ENCODE data around the gene SUCLG1.
"Not testable (repeated sequence)": the region's sequence is repeated elsewhere in the genome, so short reads cannot be mapped to it uniquely, and the experiment has no call there.

SUCLG1 gene

DNA sequence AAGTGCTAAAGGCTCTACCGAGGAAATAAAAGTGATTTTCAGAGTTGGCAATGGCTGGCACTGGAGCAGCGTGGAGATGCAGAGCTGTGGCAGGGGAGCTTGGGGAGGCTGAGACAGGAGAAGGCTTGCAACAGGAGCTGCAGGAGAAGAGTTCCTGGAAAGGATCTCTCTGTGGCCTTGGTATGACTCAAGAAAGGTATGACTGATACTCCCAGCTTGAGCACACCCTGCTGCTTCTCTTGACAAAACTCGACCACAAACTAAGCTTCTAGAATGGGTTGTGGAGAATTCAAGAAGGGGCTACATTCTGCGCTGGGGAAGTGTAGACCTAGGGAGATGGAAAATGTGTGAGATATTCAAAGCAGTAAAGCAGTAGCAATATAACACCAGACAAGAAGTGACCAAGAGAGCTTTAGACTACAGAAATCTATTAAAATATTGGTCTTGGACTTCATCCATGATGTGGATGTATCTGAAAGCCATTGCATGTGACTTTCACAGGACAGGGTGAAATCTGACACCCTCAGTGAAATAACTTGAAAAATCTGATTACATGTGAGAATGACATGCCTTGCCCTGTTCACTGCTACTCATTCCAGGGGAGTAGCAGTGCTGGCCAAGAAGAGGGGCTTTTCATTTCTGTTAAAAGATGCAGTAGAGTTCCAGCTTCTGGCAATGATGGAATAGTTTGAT lies 41.5 kb downstream of the SUCLG1 start:
- no peak overlapping the region for H3K4me3 ChIP-seq (ENCODE audit: low read length)
- TF ChIP-seq ZNF274 (IDR thresholded peaks at IDR 0.05; ENCODE audit: low read depth, low read length), result no peak

GRCh38 chr2:84409531-84409930 lies 49.5 kb downstream of the SUCLG1 start:
- H3K4me3 ChIP-seq (ENCODE audit: low read length), result no peak overlapping the region
- no peak for TF ChIP-seq ZNF274 (IDR thresholded peaks at IDR 0.05; ENCODE audit: low read depth, low read length)

DNA sequence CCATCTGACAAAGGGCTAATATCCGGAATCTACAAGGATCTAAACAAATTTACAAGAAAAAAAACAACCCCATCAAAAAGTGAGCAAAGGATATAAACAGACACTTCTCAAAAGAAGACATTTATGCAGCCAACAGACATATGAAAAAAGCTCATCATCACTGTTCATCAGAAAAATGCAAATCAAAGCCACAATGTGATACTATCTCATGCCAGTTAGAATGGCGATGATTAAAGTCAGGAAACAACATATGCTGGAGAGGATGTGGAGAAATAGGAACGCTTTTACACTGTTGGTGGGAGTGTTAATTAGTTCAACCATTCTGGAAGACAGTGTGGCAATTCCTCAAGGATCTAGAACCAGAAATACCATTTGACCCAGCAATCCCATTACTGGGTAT lies 57.0 kb downstream of the SUCLG1 start:
- H3K4me3 ChIP-seq (ENCODE audit: low read length), result not testable (repeated sequence)

GRCh38 chr2:84399839-84400238 lies 59.2 kb downstream of the SUCLG1 start:
- not testable (repeated sequence) for H3K4me3 ChIP-seq (ENCODE audit: low read length)

DNA sequence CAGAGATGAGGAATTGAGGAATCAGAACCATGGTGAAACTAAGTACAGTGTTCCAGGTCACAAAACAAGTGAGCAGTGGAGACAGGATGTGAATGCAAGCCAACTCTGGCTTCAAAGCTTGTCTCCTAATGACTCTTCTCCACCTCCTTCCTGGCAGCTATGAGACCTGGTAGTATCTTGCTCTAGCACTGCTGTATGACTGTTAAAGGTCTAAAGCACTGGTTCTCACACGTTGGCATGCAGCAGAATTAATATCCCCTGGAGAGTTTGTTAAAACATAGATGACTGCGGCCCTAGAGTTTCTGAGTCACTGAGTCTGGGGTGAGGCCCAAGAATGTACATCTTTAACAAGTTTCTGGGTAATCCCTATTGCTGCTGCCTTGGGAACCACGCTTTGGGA lies 63.3 kb downstream of the SUCLG1 start:
- no peak for TF ChIP-seq ZNF274 (IDR thresholded peaks at IDR 0.05; ENCODE audit: low read depth, low read length)
- no peak overlapping the region for H3K4me3 ChIP-seq (ENCODE audit: low read length)

GRCh38 chr2:84394628-84395027 lies 64.5 kb downstream of the SUCLG1 start:
- H3K4me3 ChIP-seq (ENCODE audit: low read length), result no peak overlapping the region
- no peak for TF ChIP-seq ZNF274 (IDR thresholded peaks at IDR 0.05; ENCODE audit: low read depth, low read length)

GRCh38 chr2:84393829-84394228 lies 65.3 kb downstream of the SUCLG1 start:
- H3K4me3 ChIP-seq (ENCODE audit: low read length), result no peak overlapping the region
- no peak for TF ChIP-seq ZNF274 (IDR thresholded peaks at IDR 0.05; ENCODE audit: low read depth, low read length)

GRCh38 chr2:84389794-84390193 lies 69.3 kb downstream of the SUCLG1 start:
- TF ChIP-seq ZNF274 (IDR thresholded peaks at IDR 0.05; ENCODE audit: low read depth, low read length), result no peak
- no peak overlapping the region for H3K4me3 ChIP-seq (ENCODE audit: low read length)

- H3K4me3 ChIP-seq (ENCODE audit: low read length), result no peak overlapping the region
- no peak for TF ChIP-seq ZNF274 (IDR thresholded peaks at IDR 0.05; ENCODE audit: low read depth, low read length)
Measured at GRCh38 chr2:84388921-84389490, 70.1 kb downstream of the SUCLG1 start.

DNA sequence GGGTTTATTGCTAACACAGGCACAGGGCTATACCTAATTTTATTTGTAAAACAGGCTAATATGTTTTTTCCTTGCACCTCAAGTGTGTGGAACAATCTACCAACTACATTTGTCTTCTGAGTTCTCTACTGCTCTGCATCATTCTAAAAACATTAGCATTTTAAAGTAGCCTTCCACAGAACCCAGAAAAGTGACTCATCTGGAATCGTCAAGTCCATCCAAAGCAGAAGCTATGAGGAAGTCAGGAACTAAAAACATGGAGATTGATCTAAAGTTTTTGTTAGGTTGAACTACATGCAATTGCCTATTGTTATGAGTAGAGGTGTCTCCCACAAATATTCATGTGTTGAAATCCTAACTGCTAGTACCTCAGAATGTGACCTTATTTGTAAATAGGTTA lies 70.9 kb downstream of the SUCLG1 start:
- no peak for TF ChIP-seq ZNF274 (IDR thresholded peaks at IDR 0.05; ENCODE audit: low read depth, low read length)

DNA sequence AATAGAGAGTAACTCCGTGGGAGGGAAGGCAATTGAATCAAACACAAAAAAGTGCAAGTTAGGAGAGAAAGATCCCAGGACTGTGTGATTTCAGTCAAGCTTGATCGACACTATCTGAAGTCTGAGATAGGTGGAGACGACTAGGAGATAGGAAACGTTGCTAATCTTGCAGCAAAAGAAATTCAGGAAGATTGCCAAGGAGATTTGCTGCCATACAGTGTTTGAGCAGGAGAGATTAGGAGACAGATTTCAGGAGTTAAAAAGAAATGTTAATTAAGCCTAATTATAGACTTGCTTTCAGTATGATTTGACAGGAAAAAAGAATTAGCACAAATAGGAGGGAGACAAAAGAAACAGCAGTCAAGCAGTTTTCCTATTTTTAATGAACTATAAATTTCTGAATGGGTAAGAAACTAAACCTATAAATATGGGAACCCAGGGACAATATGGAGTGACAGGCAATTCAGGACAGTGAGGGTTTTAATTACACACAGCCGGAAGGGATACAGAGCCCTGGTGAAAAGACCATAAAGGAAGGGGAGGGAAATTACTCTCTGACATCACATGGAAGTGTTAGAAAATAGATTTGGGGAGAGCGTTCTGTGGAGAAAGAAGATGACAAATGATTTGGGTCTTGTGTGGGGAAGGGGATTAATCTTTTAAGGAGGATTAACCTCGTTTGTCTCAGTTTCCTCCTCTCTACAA lies 72.6 kb downstream of the SUCLG1 start:
- TF ChIP-seq ZNF274 (IDR thresholded peaks at IDR 0.05; ENCODE audit: low read depth, low read length), result no peak
- H3K4me3 ChIP-seq (ENCODE audit: low read length), result no peak overlapping the region

More for the DNA sequence above, 70.9 kb downstream of the SUCLG1 start:
- no peak overlapping the region for H3K4me3 ChIP-seq (ENCODE audit: low read length)

DNA sequence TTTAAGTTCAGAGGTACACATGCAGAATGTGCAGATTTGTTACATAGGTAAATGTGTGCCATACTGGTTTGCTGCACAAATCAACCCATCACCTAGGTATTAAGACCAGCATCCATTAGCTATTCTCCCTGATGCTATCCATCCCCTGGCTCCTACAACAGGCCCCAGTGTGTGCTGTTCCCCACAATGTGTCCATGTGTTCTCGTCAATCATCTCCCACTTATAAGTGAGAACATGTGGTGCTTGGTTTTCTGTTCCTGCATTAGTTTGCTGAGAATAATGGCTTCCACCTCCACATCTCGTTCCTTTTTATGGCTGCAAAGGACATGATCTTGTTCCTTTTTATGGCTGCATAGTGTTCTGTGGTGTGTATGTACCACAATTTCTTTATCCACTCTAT lies 75.8 kb downstream of the SUCLG1 start:
- TF ChIP-seq ZNF274 (IDR thresholded peaks at IDR 0.05; ENCODE audit: low read depth, low read length), result no peak
- H3K4me3 ChIP-seq (ENCODE audit: low read length), result no peak overlapping the region

DNA sequence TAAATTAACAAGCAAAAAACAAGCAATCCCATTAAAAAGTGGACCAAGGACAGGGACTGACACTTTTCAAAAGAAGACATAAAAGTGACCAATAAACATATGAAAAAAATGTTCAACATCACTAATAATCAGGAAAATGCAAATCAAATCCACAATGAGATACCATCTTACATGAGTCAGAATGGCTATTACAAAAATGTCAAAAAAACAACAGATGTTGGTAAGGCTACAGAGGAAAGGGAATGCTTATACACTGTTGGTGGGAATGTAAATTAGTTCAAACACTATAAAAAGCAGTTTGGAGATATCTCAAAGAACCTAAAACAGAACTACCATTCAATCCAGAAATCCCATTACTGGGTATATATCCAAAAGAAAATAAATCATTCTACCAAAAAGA lies 78.2 kb downstream of the SUCLG1 start:
- TF ChIP-seq ZNF274 (IDR thresholded peaks at IDR 0.05; ENCODE audit: low read depth, low read length), result no peak
- no peak overlapping the region for H3K4me3 ChIP-seq (ENCODE audit: low read length)

- TF ChIP-seq ZNF274 (IDR thresholded peaks at IDR 0.05; ENCODE audit: low read depth, low read length), result no peak
- H3K4me3 ChIP-seq (ENCODE audit: low read length), result no peak overlapping the region
Measured at GRCh38 chr2:84378960-84379359, 80.1 kb downstream of the SUCLG1 start.

DNA sequence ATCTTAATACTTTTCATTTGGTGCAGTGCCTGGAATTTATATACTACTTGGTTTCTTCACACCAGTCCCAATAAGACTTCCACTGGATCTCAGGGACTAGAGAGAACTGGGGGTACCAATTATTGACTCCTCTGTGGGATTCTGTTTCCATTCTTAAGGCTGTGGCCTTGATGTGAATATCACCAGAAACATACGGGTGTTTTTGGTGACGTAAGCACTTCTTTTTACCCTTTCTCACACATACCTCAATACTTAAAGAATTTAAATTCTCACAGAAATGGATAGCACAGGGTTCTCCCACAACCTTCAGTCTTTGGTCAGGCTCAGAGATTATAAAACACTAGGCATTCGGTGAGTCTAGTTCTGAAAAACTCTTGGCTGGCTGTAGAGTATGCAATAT lies 84.1 kb downstream of the SUCLG1 start:
- TF ChIP-seq ZNF274 (IDR thresholded peaks at IDR 0.05; ENCODE audit: low read depth, low read length), result no peak
- H3K4me3 ChIP-seq (ENCODE audit: low read length), result no peak overlapping the region
